K562 (cell line): Measurements from ENCODE around the gene NECTIN4. TPM values are rescaled to one million over a fixed set of nuclear protein-coding genes. Genes with fewer than 3 reads are reported as not detected.

Experiments used
- ATAC-seq: fragments of 200-7000 bp; cut with Tn5 transposase; 3 replicates; pipeline ENCODE4 v1.9.1; 2020; ENCODE audit warnings: moderate library complexity
- BruUV-seq: library from RNA; stranded (reverse); fragments of 400-500 nt; replicated peaks from 2 replicates; lab custom pipeline; 2021; lab: Mats Ljungman, UMichigan
- CTCF ChIA-PET: fragments of 300-600 bp; formaldehyde crosslinking; extraction: SDS; loops from one replicate; lab custom pipeline; 2021; ENCODE audit warnings: low intra/inter-chr PET ratio; lab: Yijun Ruan, JAX
- POLR2A ChIA-PET: fragments of 300-600, 350-650 bp; sonication (Branson Sonifier 250); formaldehyde crosslinking; extraction: SDS; loops from one replicate; lab custom pipeline; 2021; ENCODE audit warnings: antibody characterized with exemption, inconsistent platforms; lab: Yijun Ruan, JAX
- DNase-seq, 4 experiments: peaks; one replicate each; pipeline versions ENCODE4 v3.0.0 to v3.0.0-alpha.2; 2011 to 2018; ENCODE audit warnings: low spot score in 3 of 4, mixed read lengths in 3 of 4; ENCODE audit errors: extremely low read depth in 1 of 4
- FAIRE-seq: peaks from 2 replicates; lab custom pipeline; 2011; peaks lifted over from hg19 to GRCh38; lab: Jason Lieb, UNC
- H2AFZ ChIP-seq: 2 replicates; pipeline ENCODE4 v1.6.0; 2011; ENCODE audit warnings: low read depth, low read length, control low read depth, inconsistent platforms
- H3K27ac ChIP-seq: fragments of 200-600 bp; 3 replicates; pipeline ENCODE4 v1.8.0; 2011; ENCODE audit warnings: low read depth, mild to moderate bottlenecking, control low read depth, inconsistent platforms, low read length, moderate library complexity, mixed read lengths; ENCODE audit errors: extremely low read depth
- H3K27me3 ChIP-seq, 2 experiments: fragments of 300-600 bp in 1 of 2; 2 replicates in 1 of 2; 3 replicates in 1 of 2; pipeline versions ENCODE4 v1.6.0 to v1.8.0; 2011; ENCODE audit warnings: inconsistent platforms in 2 of 2, low read length in 2 of 2, mild to moderate bottlenecking in 1 of 2, mixed read lengths in 1 of 2, moderate library complexity in 1 of 2; ENCODE audit not compliant: control insufficient read depth in 2 of 2, insufficient read depth in 2 of 2
- H3K36me3 ChIP-seq: fragments of 300-600 bp; 3 replicates; pipeline ENCODE4 v1.8.0; 2011; ENCODE audit warnings: mild to moderate bottlenecking, low read length, inconsistent platforms; ENCODE audit not compliant: control insufficient read depth, insufficient read depth
- H3K4me1 ChIP-seq, 2 experiments: fragments of 200-600 bp in 1 of 2; replicated peaks in 1 of 2; 2 replicates in 1 of 2; 3 replicates in 1 of 2; pipeline versions ENCODE4 v1.5.1 to v1.8.0; 2011; ENCODE audit warnings: inconsistent platforms in 2 of 2, low read length in 2 of 2, mild to moderate bottlenecking in 1 of 2, mixed read lengths in 1 of 2, moderate library complexity in 1 of 2; ENCODE audit not compliant: control insufficient read depth in 2 of 2, insufficient read depth in 2 of 2
- H3K4me2 ChIP-seq: 2 replicates; pipeline ENCODE4 v1.6.1; 2011; ENCODE audit warnings: low read length, control low read depth, inconsistent platforms, mixed read lengths; ENCODE audit not compliant: insufficient read depth
- H3K4me3 ChIP-seq: fragments of 200-600 bp; sonication (generic), shearing (Covaris generic); 2 replicates; pipeline ENCODE4 v1.5.1; 2016; ENCODE audit warnings: control low read depth, inconsistent platforms
- H3K79me2 ChIP-seq: fragments of 200-600 bp; 3 replicates; pipeline ENCODE4 v1.8.0; 2011; ENCODE audit warnings: low read length, inconsistent platforms; ENCODE audit not compliant: control insufficient read depth, insufficient read depth
- H3K9ac ChIP-seq, 2 experiments: 2 replicates each; pipeline versions ENCODE4 v1.6.0 to v1.6.1; 2011; ENCODE audit warnings: low read depth in 2 of 2, low read length in 2 of 2, control low read depth in 1 of 2, inconsistent platforms in 1 of 2, mild to moderate bottlenecking in 1 of 2, mixed read lengths in 1 of 2; ENCODE audit not compliant: insufficient read depth in 1 of 2
- H3K9me1 ChIP-seq: one replicate; pipeline ENCODE4 v1.6.0; 2011; ENCODE audit warnings: inconsistent platforms, mild to moderate bottlenecking, low read length, moderate library complexity; ENCODE audit not compliant: control insufficient read depth, insufficient read depth
- H3K9me3 ChIP-seq: replicated peaks from 2 replicates; pipeline ENCODE4 v1.5.1; 2011; ENCODE audit warnings: low read depth, low read length, inconsistent platforms; ENCODE audit not compliant: control insufficient read depth, insufficient read depth
- H4K20me1 ChIP-seq: replicated peaks from 2 replicates; pipeline ENCODE4 v1.6.1; 2011; ENCODE audit warnings: low read length, inconsistent platforms, mixed read lengths; ENCODE audit not compliant: control insufficient read depth, insufficient read depth
- ATF1 ChIP-seq, 2 experiments: fragments of 450-650 bp in 1 of 2; IDR thresholded peaks; 2 replicates each; pipeline ENCODE4 v1.6.1; 2016; ENCODE audit warnings: missing compliant biosample characterization in 1 of 2, missing genetic modification characterization in 1 of 2
- BRF2 ChIP-seq: IDR thresholded peaks from 3 replicates; pipeline ENCODE4 v1.6.1; 2011; ENCODE audit warnings: borderline replicate concordance, mild to moderate bottlenecking; ENCODE audit not compliant: insufficient read length, insufficient read depth
- DEAF1 ChIP-seq: fragments of 450-650 bp; formaldehyde crosslinking; IDR thresholded peaks from 2 replicates; pipeline ENCODE4 v1.4.0; 2020; ENCODE audit warnings: mild to moderate bottlenecking, moderate library complexity
- KLF16 ChIP-seq: IDR thresholded peaks from 2 replicates; pipeline ENCODE4 v1.6.1; 2016; ENCODE audit warnings: antibody characterized with exemption
- L3MBTL2 ChIP-seq: fragments of 450-650 bp; IDR thresholded peaks from 2 replicates; pipeline ENCODE4 v1.6.1; 2016; ENCODE audit warnings: mild to moderate bottlenecking, moderate library complexity
- MLLT1 ChIP-seq, 2 experiments: fragments of 450-650 bp; IDR thresholded peaks; 2 replicates each; pipeline ENCODE4 v1.6.1; 2016
- MYBL2 ChIP-seq, 2 experiments: fragments of 450-650 bp in 1 of 2; sonication (generic) in 1 of 2; formaldehyde crosslinking in 1 of 2; IDR thresholded peaks; 2 replicates each; pipeline versions ENCODE4 v1.6.1 to v1.8.1; 2017 to 2022; ENCODE audit warnings: borderline replicate concordance in 1 of 2, inconsistent platforms in 1 of 2, low read depth in 1 of 2, mild to moderate bottlenecking in 1 of 2, missing genetic modification reagents in 1 of 2, moderate library complexity in 1 of 2
- NR2C2 ChIP-seq, 2 experiments: fragments of 200-800 bp in 1 of 2; sonication (Bioruptor generic) in 1 of 2; sonication (generic) in 1 of 2; formaldehyde crosslinking in 1 of 2; IDR thresholded peaks; 2 replicates each; pipeline versions ENCODE4 v1.6.1 to v1.8.0; 2016 to 2022; ENCODE audit warnings: mild to moderate bottlenecking in 1 of 2, missing compliant biosample characterization in 1 of 2, missing genetic modification characterization in 1 of 2, missing genetic modification reagents in 1 of 2
- SETDB1 ChIP-seq: IDR thresholded peaks from one replicate; pipeline ENCODE4 v1.6.1; 2012; ENCODE audit warnings: low read length, control low read depth, inconsistent platforms
- TFAP4 ChIP-seq: sonication (generic); formaldehyde crosslinking; IDR thresholded peaks from 2 replicates; pipeline ENCODE4 v1.8.0; 2022; ENCODE audit warnings: missing genetic modification reagents, mild to moderate bottlenecking, moderate library complexity, borderline replicate concordance
- TOE1 ChIP-seq, 2 experiments: fragments of 450-650 bp in 1 of 2; sonication (generic) in 1 of 2; formaldehyde crosslinking in 1 of 2; IDR thresholded peaks; 2 replicates each; pipeline versions ENCODE4 v1.7.1 to v1.8.0; 2016 to 2022; ENCODE audit warnings: borderline replicate concordance in 2 of 2, mild to moderate bottlenecking in 2 of 2, antibody characterized with exemption in 1 of 2, inconsistent platforms in 1 of 2, low read depth in 1 of 2, missing genetic modification reagents in 1 of 2, moderate library complexity in 1 of 2
- ZNF384 ChIP-seq: IDR thresholded peaks from 2 replicates; pipeline ENCODE4 v1.6.1; 2012; ENCODE audit warnings: low read depth, low read length, improper control_type of control experiment
- WGBS: fragments of 100-300 bp; shearing (Covaris generic); methylation state at CpG from one replicate; pipeline ENCODE4 v1.1.6; 2016; ENCODE audit warnings: low coverage, mixed read lengths; ENCODE audit not compliant: insufficient coverage; ENCODE audit errors: missing lambda C conversion rate; 5-methylcytosine and 5-hydroxymethylcytosine counted together
- in situ Hi-C: fragments of 300-500 bp; cut with MboI; formaldehyde crosslinking; loops from 4 replicates; pipeline ENCODE4 v1.15.0; 2018; ENCODE audit warnings: inconsistent platforms, mixed read lengths
- intact Hi-C: fragments of 100-400 bp; cut with micrococcal nuclease; formaldehyde crosslinking; loops from 2 replicates; pipeline ENCODE4 v1.14.2; 2022
- polyA plus RNA-seq, 8 experiments: library from polyadenylated mRNA; depleted of rRNA in 4 of 8; stranded (reverse) in 5 of 8; unstranded in 3 of 8; fragments of >200 nt; fragmentation: Nextera tagmentation in 2 of 8; fragmentation: Illumina TruSeq in 1 of 8; extraction: Ambion mirVana in 2 of 8; extraction: Trizol in 1 of 8; gene quantifications; 2 replicates each; pipeline versions ENCODE4 v1.2.1 to v1.2.3, GENCODE V29; 2011 to 2014; ENCODE audit warnings: inconsistent platforms in 1 of 8, missing spikeins in 1 of 8
- total RNA-seq, 7 experiments: library from RNA; depleted of rRNA in 6 of 7; stranded (reverse); fragments of >200 nt in 6 of 7; fragmentation: Illumina TruSeq in 2 of 7; extraction: Trizol in 2 of 7; gene quantifications; 2 replicates each; pipeline versions ENCODE4 v1.2.1 to v1.2.3, GENCODE V29; 2011 to 2021; ENCODE audit warnings: low replicate concordance in 1 of 7

Gene NECTIN4
- total and polyA plus RNA-seq, 9 of the 15 experiments (the other 6 are each of a cell fraction or from before 2014, with no cell fraction given) = 0.01 to 0.09 TPM; not detected in 7

GRCh38 chr1:161071886-161072371 is 17.4 kb downstream of the NECTIN4 start:
- ChIA-PET CTCF (interaction anchor here (0.6 to 1.9 kb wide), 6 partner anchors 65 to 986 kb away, joined by 3 to 15 read pairs (median 4); partner anchors contain the start of gene B4GALT3), POLR2A (no interaction called here)
- ATAC-seq (peak; percentile 90), DNase-seq (peak; percentile 77 to 80 (median 78)), FAIRE-seq (peak; percentile 77)
- Histone ChIP-seq H3K9me3 (no peaks in the 10 kb centered on the region), H3K79me2 (no peaks in the 10 kb centered on the region), H4K20me1 (no peaks in the 10 kb centered on the region), H3K4me2 (no peak overlapping the region; the same call in 1 of the 2 replicates), H3K4me1 (peaks cover 22 to 23% of the 10 kb centered on the region in 2 experiments), H3K4me3 (no peak overlapping the region), H3K9ac (no peak overlapping the region), H3K27me3 (no peaks in the 10 kb centered on the region), H3K27ac (no peak overlapping the region), H3K9me1 (no peaks in the 10 kb centered on the region), H2AFZ (peak overlapping the region; percentile 81), H3K36me3 (no peaks in the 10 kb centered on the region)
- intact Hi-C loops = loop anchor here (1.0 to 10.0 kb wide), 3 partner anchors 25 to 105 kb away; partner anchors contain the start of genes B4GALT3 and DEDD
- WGBS = 20% methylated on average over 9 of the region's 9 CpGs
- no TSS peak for BruUV-seq
- in situ Hi-C loops = no loop called here
- TF ChIP-seq KLF16 (0 out of 2 replicates have a peak, but pooled peaks have one; percentile 22), SETDB1 (no peak), DEAF1 (CRISPR knock-in tag) (peak; percentile 54), L3MBTL2 (peak; percentile 42; the same call in 1 of the 2 replicates), MLLT1 (IDR thresholded peaks at IDR 0.05) (0 out of 4 replicates have a peak, but pooled peaks of 1 of the 2 experiments have one; percentile 13), ZNF384 (0 out of 2 replicates have a peak, but pooled peaks have one; percentile 5), NR2C2 (CRISPR knock-in tag; IDR thresholded peaks at IDR 0.05) (no peak), NR2C2 (tag; IDR thresholded peaks at IDR 0.05) (0 out of 2 replicates have a peak, but pooled peaks have one; percentile 24), MYBL2 (IDR thresholded peaks at IDR 0.05; ENCODE audit: low read depth) (no peak), MYBL2 (CRISPR knock-in tag; IDR thresholded peaks at IDR 0.05; ENCODE audit: borderline replicate concordance) (no peak), TOE1 (IDR thresholded peaks at IDR 0.05; ENCODE audit: borderline replicate concordance) (no peak), TOE1 (CRISPR knock-in tag; IDR thresholded peaks at IDR 0.05; ENCODE audit: borderline replicate concordance, low read depth) (0 out of 2 replicates have a peak, but pooled peaks have one; percentile 51), TFAP4 (CRISPR knock-in tag) (0 out of 2 replicates have a peak, but pooled peaks have one; percentile 30), ATF1 (CRISPR knock-in tag; IDR thresholded peaks at IDR 0.05) (no peak), ATF1 (tag; IDR thresholded peaks at IDR 0.05) (no peak), BRF2 (no peak)
